GM23248 (cell line): ENCODE results near the gene NFIL3. TPM values are rescaled to one million over a fixed set of nuclear protein-coding genes. Genes with fewer than 3 reads are reported as not detected.

ENCODE experiments used
- DNase-seq: peaks from one replicate; pipeline ENCODE4 v3.0.0-alpha.2; 2015
- H2AFZ ChIP-seq: fragments of 200-600 bp; sonication (generic); 2 replicates; pipeline ENCODE4 v1.6.1; 2016; ENCODE audit warnings: antibody characterized with exemption
- H3F3A ChIP-seq: fragments of 200-600 bp; sonication (generic); 2 replicates; pipeline ENCODE4 v1.6.1; 2016; ENCODE audit warnings: mild to moderate bottlenecking, antibody characterized with exemption, mixed run types; ENCODE audit not compliant: insufficient read depth
- H3K27ac ChIP-seq: fragments of 200-600 bp; sonication (generic); 2 replicates; pipeline ENCODE4 v1.5.1; 2016; ENCODE audit warnings: mild to moderate bottlenecking
- H3K27me3 ChIP-seq: fragments of 200-600 bp; sonication (generic); replicated peaks from 2 replicates; pipeline ENCODE4 v1.6.1; 2016; ENCODE audit warnings: mild to moderate bottlenecking; ENCODE audit not compliant: insufficient read depth
- H3K36me3 ChIP-seq: fragments of 200-600 bp; sonication (generic); 2 replicates; pipeline ENCODE4 v1.6.1; 2016; ENCODE audit warnings: low read depth, mild to moderate bottlenecking
- H3K4me1 ChIP-seq: fragments of 200-600 bp; sonication (generic); 2 replicates; pipeline ENCODE4 v1.6.1; 2016; ENCODE audit warnings: mild to moderate bottlenecking; ENCODE audit not compliant: insufficient read depth
- H3K4me2 ChIP-seq: fragments of 200-600 bp; sonication (generic); one replicate; pipeline ENCODE4 v1.6.1; 2016; ENCODE audit warnings: mild to moderate bottlenecking; ENCODE audit not compliant: unreplicated experiment
- H3K4me3 ChIP-seq: fragments of 200-600 bp; sonication (generic); 2 replicates; pipeline ENCODE4 v1.5.1; 2016; ENCODE audit warnings: mild to moderate bottlenecking
- H3K79me2 ChIP-seq: fragments of 200-600 bp; sonication (generic); 2 replicates; pipeline ENCODE4 v1.6.1; 2016; ENCODE audit warnings: mild to moderate bottlenecking; ENCODE audit not compliant: insufficient read depth
- H3K9ac ChIP-seq: fragments of 200-600 bp; sonication (generic); 2 replicates; pipeline ENCODE4 v1.6.1; 2016; ENCODE audit warnings: mild to moderate bottlenecking
- H3K9me2 ChIP-seq: fragments of 200-600 bp; sonication (generic); 2 replicates; pipeline ENCODE4 v1.6.1; 2016; ENCODE audit warnings: mixed run types, mild to moderate bottlenecking, moderate library complexity; ENCODE audit not compliant: insufficient read depth
- H3K9me3 ChIP-seq: fragments of 200-600 bp; sonication (generic); one replicate; pipeline ENCODE4 v1.6.1; 2017; ENCODE audit warnings: low read depth
- H4K20me1 ChIP-seq: fragments of 200-600 bp; sonication (generic); 2 replicates; pipeline ENCODE4 v1.6.0; 2016; ENCODE audit not compliant: insufficient read depth
- EZH2 ChIP-seq: fragments of 200-600 bp; sonication (generic); IDR thresholded peaks from 2 replicates; pipeline ENCODE4 v1.6.1; 2018; ENCODE audit warnings: antibody characterized with exemption, mild to moderate bottlenecking; ENCODE audit not compliant: insufficient read depth, poor library complexity, severe bottlenecking
- EZH2phosphoT487 ChIP-seq: fragments of 200-600 bp; sonication (generic); IDR thresholded peaks from 2 replicates; pipeline ENCODE4 v1.6.1; 2018; ENCODE audit warnings: antibody characterized with exemption, moderate library complexity, mild to moderate bottlenecking, low read depth; ENCODE audit not compliant: insufficient read depth
- WGBS, 2 experiments: methylation state at CpG; one replicate each; pipeline ENCODE4 v1.1.6; 2015 to 2017; ENCODE audit warnings: low lambda C conversion rate in 2 of 2, low coverage in 1 of 2; ENCODE audit errors: missing lambda C conversion rate in 2 of 2; 5-methylcytosine and 5-hydroxymethylcytosine counted together
- in situ Hi-C: fragments of 300-500 bp; cut with MboI; formaldehyde crosslinking; loops from 2 replicates; pipeline ENCODE4 v1.15.0; 2020
- polyA plus RNA-seq: library from polyadenylated mRNA; unstranded; fragments of >200 nt; fragmentation: Nextera tagmentation; extraction: Ambion mirVana; gene quantifications from 2 replicates; pipeline ENCODE4 v1.2.1, GENCODE V29; 2016
- total RNA-seq: library from RNA; depleted of rRNA; stranded (reverse); fragments of >200 nt; shearing (Covaris generic); gene quantifications from 2 replicates; pipeline ENCODE4 v1.2.3, GENCODE V29; 2014

The NFIL3 gene
- total and polyA plus RNA-seq, 2 experiments from 2014 or later = 5.4 to 11.3 TPM

GRCh38 chr9:91419222-91420191 is 4.1 kb downstream of the NFIL3 start:
- in situ Hi-C loops = loop anchor here (10.0 kb wide), 1 partner anchor 225 kb away; no protein-coding TSS in a partner anchor

GRCh38 chr9:91418215-91418610 is 5.4 kb downstream of the NFIL3 start:
- no peaks in the 10 kb centered on the region for H3K36me3 ChIP-seq
- no peaks in the 10 kb centered on the region for H4K20me1 ChIP-seq
- H3K4me3 ChIP-seq = peak overlapping the region; percentile 99
- H3K9me3 ChIP-seq = no peaks in the 10 kb centered on the region
- TF ChIP-seq EZH2phosphoT487 (no peak), EZH2 (no peak)
- peak overlapping the region; percentile 97 for H3K27ac ChIP-seq
- peak; percentile 28 for DNase-seq
- H3K27me3 ChIP-seq = no peaks in the 10 kb centered on the region
- H3K9me2 ChIP-seq = no peaks in the 10 kb centered on the region
- H3K4me2 ChIP-seq = peak overlapping the region; percentile 95
- in situ Hi-C loops = no loop called here
- H3K4me1 ChIP-seq = peaks cover 53% of the 10 kb centered on the region
- H3K79me2 ChIP-seq = peaks cover 97% of the 10 kb centered on the region
- H3F3A ChIP-seq = peaks cover 54% of the 10 kb centered on the region
- no peak overlapping the region for H2AFZ ChIP-seq
- H3K9ac ChIP-seq = peak overlapping the region; percentile 99

More at GRCh38 chr9:91419222-91420191, 4.1 kb downstream of the NFIL3 start:
- Histone ChIP-seq H3K4me2 (peak overlapping the region; percentile 95), H3K27me3 (no peaks in the 10 kb centered on the region), H3K9ac (peak overlapping the region; percentile 99), H3F3A (peaks cover 54% of the 10 kb centered on the region), H4K20me1 (no peaks in the 10 kb centered on the region), H3K9me2 (no peaks in the 10 kb centered on the region), H3K4me1 (peaks cover 53% of the 10 kb centered on the region), H3K36me3 (no peaks in the 10 kb centered on the region), H3K27ac (peak overlapping the region; percentile 97), H3K9me3 (no peaks in the 10 kb centered on the region), H3K4me3 (peak overlapping the region; percentile 99), H2AFZ (no peak overlapping the region), H3K79me2 (peaks cover 84% of the 10 kb centered on the region)
- TF ChIP-seq EZH2 (no peak), EZH2phosphoT487 (no peak)
- 8% methylated on average over 10 of the region's 10 CpGs for WGBS, 2 experiments
- peak; percentile 97 for DNase-seq

- H3K4me2 ChIP-seq = peak overlapping the region; percentile 95
- peak overlapping the region; percentile 97 for H3K27ac ChIP-seq
- H4K20me1 ChIP-seq = no peaks in the 10 kb centered on the region
- 41 to 43% methylated on average over 9 of the region's 9 CpGs for WGBS, 2 experiments
- H2AFZ ChIP-seq = no peak overlapping the region
- peaks cover 50% of the 10 kb centered on the region for H3F3A ChIP-seq
- H3K4me1 ChIP-seq = peaks cover 53% of the 10 kb centered on the region
- peak; percentile 20 for DNase-seq
- no peaks in the 10 kb centered on the region for H3K9me3 ChIP-seq
- no peaks in the 10 kb centered on the region for H3K36me3 ChIP-seq
- no peak for TF ChIP-seq EZH2
- TF ChIP-seq EZH2phosphoT487 = no peak
- H3K79me2 ChIP-seq = peaks cover 98% of the 10 kb centered on the region
- H3K9me2 ChIP-seq = no peaks in the 10 kb centered on the region
- H3K4me3 ChIP-seq = peak overlapping the region; percentile 99; the same call in 1 of the 2 replicates
- H3K27me3 ChIP-seq = no peaks in the 10 kb centered on the region
- in situ Hi-C loops = no loop called here
- peak overlapping the region; percentile 99 for H3K9ac ChIP-seq
Measured at GRCh38 chr9:91417602-91418214, 5.9 kb downstream of the NFIL3 start.

GRCh38 chr9:91416096-91416712 is 7.4 kb downstream of the NFIL3 start:
- peaks cover 44% of the 10 kb centered on the region for H3F3A ChIP-seq
- H4K20me1 ChIP-seq = no peaks in the 10 kb centered on the region
- no peaks in the 10 kb centered on the region for H3K36me3 ChIP-seq
- H2AFZ ChIP-seq = no peak overlapping the region
- no peak overlapping the region for H3K4me3 ChIP-seq
- DNase-seq = peak; percentile 81
- H3K27me3 ChIP-seq = no peaks in the 10 kb centered on the region
- H3K4me2 ChIP-seq = peak overlapping the region; percentile 63
- H3K9ac ChIP-seq = peak overlapping the region; percentile 31; the same call in 1 of the 2 replicates
- in situ Hi-C loops = no loop called here
- peaks cover 59% of the 10 kb centered on the region for H3K4me1 ChIP-seq
- peaks cover 98% of the 10 kb centered on the region for H3K79me2 ChIP-seq
- WGBS, 2 experiments = 54 to 58% methylated on average over 4 of the region's 4 CpGs
- 0 out of 2 replicates have a peak, but pooled peaks have one; percentile 50 for TF ChIP-seq EZH2phosphoT487
- no peak for TF ChIP-seq EZH2
- H3K9me3 ChIP-seq = no peaks in the 10 kb centered on the region
- H3K9me2 ChIP-seq = no peaks in the 10 kb centered on the region
- H3K27ac ChIP-seq = peak overlapping the region; percentile 97; the same call in 1 of the 2 replicates
